Measurements from ENCODE around the gene DPEP1.

The DPEP1 gene

GRCh38 chr16:89645122-89645521, 31.7 kb downstream of the DPEP1 start:
- ChIA-PET POLR2A (no interaction called here), CTCF (no interaction called here)
- TF ChIP-seq FOXM1 (IDR thresholded peaks at IDR 0.05; ENCODE audit: borderline replicate concordance) (no peak), PKNOX1 (IDR thresholded peaks at IDR 0.05) (no peak)
- no peak for DNase-seq (ENCODE audit: extremely low spot score)

- CTCF ChIA-PET = no interaction called here
- no peak for DNase-seq (ENCODE audit: extremely low spot score)
- POLR2A ChIA-PET = interaction anchor here (0.9 kb wide), 1 partner anchor 11 kb away, joined by 3 read pairs; the partner anchor contains the start of genes CHMP1A and SPATA33
- no peak for TF ChIP-seq LEF1 (IDR thresholded peaks at IDR 0.05; ENCODE audit: borderline replicate concordance)
- TF ChIP-seq ARNT (IDR thresholded peaks at IDR 0.05) = no peak
- TF ChIP-seq SP1 (IDR thresholded peaks at IDR 0.05) = no peak
- no peak for TF ChIP-seq BHLHE40 (IDR thresholded peaks at IDR 0.05; ENCODE audit: borderline replicate concordance)
- TF ChIP-seq FOXK2 (IDR thresholded peaks at IDR 0.05) = no peak
Measured at GRCh38 chr16:89646270-89646669, 32.8 kb downstream of the DPEP1 start.

DNA sequence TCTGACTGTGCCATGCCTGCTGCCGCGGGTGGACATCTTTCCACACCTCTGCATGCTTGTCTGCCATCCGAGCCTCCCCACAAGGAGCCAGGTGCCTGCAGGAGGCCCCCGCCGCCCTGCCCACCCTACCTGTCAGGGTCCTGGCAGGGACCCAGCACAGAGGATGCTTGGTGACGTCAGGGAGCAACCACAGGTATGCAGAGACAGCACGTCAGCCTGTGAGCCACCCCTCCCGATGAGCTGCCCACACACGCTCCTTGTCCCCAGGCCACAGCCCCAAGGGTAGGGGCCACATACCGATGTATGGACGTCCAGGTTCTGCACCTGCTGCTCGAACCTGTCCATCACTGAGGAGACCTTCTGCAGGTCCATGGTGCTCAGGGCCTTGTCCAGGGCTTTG, 33.5 kb downstream of the DPEP1 start:
- TF ChIP-seq CTBP1 (IDR thresholded peaks at IDR 0.05; ENCODE audit: borderline replicate concordance) = no peak
- TF ChIP-seq TARDBP (IDR thresholded peaks at IDR 0.05) = no peak
- ChIA-PET CTCF (no interaction called here), POLR2A (no interaction called here)
- no peak for DNase-seq (ENCODE audit: extremely low spot score)

- ChIA-PET CTCF (interaction anchor here (0.6 kb wide), 1 partner anchor 410 kb away, joined by 6 read pairs; no protein-coding TSS in a partner anchor), POLR2A (no interaction called here)
- TF ChIP-seq SP1 (IDR thresholded peaks at IDR 0.05) (no peak), HDGF (IDR thresholded peaks at IDR 0.05; ENCODE audit: borderline replicate concordance) (no peak), CTBP1 (IDR thresholded peaks at IDR 0.05; ENCODE audit: borderline replicate concordance) (no peak), NFRKB (IDR thresholded peaks at IDR 0.05) (no peak), FOXA1 (IDR thresholded peaks at IDR 0.05) (no peak), SUZ12 (IDR thresholded peaks at IDR 0.05) (no peak)
- DNase-seq (ENCODE audit: extremely low spot score) = no peak
Measured at GRCh38 chr16:89651584-89651983, 38.1 kb downstream of the DPEP1 start.

- POLR2A ChIA-PET = no interaction called here
- CTCF ChIA-PET = interaction anchor here (0.6 kb wide), 1 partner anchor 35 kb away, joined by 3 read pairs; no protein-coding TSS in a partner anchor
- no peak for DNase-seq (ENCODE audit: extremely low spot score)
- no peak for TF ChIP-seq L3MBTL2 (conservative IDR thresholded peaks at IDR 0.05)
- no peak for TF ChIP-seq ARNT (IDR thresholded peaks at IDR 0.05)
- no peak for TF ChIP-seq CTBP1 (IDR thresholded peaks at IDR 0.05; ENCODE audit: borderline replicate concordance)
- no peak for TF ChIP-seq PKNOX1 (IDR thresholded peaks at IDR 0.05)
- TF ChIP-seq HDGF (IDR thresholded peaks at IDR 0.05; ENCODE audit: borderline replicate concordance) = no peak
- no peak for TF ChIP-seq FOXM1 (IDR thresholded peaks at IDR 0.05; ENCODE audit: borderline replicate concordance)
Measured at GRCh38 chr16:89653656-89654295, 40.3 kb downstream of the DPEP1 start.

DNA sequence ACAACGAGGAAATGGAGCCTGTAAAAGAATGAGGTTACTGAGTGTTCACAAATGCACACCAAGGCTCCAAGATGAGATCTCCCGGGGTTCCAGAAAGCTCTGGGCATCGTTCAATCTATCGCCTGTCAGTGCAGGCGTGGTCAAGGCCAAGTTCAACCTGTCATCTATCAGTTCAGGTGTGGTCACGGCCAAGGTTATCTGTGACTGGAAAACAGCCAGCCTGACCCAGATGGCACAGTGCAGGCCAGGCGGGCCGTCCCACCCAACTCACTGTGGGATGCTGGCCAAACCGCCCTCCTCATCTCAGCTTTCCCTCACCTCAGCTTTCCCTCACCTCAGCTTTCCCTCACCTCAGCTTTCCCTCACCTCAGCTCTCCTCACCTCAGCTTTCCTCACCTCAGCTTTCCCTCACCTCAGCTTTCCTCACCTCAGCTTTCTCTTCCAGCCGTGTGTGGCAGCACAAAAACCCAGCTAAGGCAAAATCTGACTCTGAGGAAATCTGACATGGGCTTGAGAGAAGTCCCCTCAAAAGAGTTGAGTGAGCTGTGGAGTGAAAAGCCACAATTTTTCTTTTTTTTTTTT, 41.7 kb downstream of the DPEP1 start:
- ChIA-PET POLR2A (interaction anchor here (1.3 kb wide), 1 partner anchor 41 kb away, joined by 3 read pairs; no protein-coding TSS in a partner anchor), CTCF (no interaction called here)
- DNase-seq (ENCODE audit: extremely low spot score) = no peak
- TF ChIP-seq SUZ12 (IDR thresholded peaks at IDR 0.05) (no peak), CTBP1 (IDR thresholded peaks at IDR 0.05; ENCODE audit: borderline replicate concordance) (no peak), FOXK2 (IDR thresholded peaks at IDR 0.05) (no peak), NFRKB (IDR thresholded peaks at IDR 0.05) (no peak), BHLHE40 (IDR thresholded peaks at IDR 0.05; ENCODE audit: borderline replicate concordance) (no peak), TARDBP (IDR thresholded peaks at IDR 0.05) (no peak), L3MBTL2 (conservative IDR thresholded peaks at IDR 0.05) (no peak), HDGF (IDR thresholded peaks at IDR 0.05; ENCODE audit: borderline replicate concordance) (no peak), LEF1 (IDR thresholded peaks at IDR 0.05; ENCODE audit: borderline replicate concordance) (no peak)

DNA sequence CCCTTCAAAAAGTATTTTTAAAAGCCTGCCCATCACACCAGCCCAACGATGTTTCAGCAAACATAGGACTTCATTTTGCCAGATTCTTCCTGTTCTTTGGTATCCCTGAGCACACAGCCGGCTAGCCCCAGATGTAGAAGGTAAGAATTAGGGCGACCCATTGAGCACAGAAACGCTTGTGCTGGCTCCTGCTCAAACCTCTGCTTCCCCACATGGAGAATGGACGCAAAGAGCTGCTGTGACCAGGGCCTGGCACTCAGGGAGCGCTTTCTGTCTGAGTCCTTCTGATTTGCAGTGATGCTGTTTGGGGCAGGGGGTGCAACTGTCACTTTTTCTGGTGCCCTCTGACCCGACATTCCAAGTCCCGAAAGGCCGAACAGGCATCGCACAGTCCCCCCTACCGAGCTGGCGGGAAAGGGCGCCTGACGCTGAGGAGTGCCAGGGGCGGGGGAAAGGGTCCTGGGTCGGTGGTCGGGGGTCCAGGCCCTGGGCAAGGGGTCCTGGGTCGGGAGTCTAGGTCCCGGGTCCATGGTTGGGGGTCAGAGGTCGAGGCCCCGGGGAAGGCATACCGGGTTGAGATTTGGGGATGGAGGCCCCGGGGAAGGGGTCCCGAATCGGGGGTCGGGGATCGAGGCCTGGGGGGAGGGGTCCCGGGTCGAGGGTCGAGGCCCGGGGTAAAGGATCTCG, 43.1 kb downstream of the DPEP1 start:
- TF ChIP-seq ZNF384 (IDR thresholded peaks at IDR 0.05) = no peak
- no peak for TF ChIP-seq SP1 (IDR thresholded peaks at IDR 0.05)
- TF ChIP-seq PKNOX1 (IDR thresholded peaks at IDR 0.05) = no peak
- TF ChIP-seq BHLHE40 (IDR thresholded peaks at IDR 0.05; ENCODE audit: borderline replicate concordance) = no peak
- TF ChIP-seq ARNT (IDR thresholded peaks at IDR 0.05) = no peak
- TF ChIP-seq LEF1 (IDR thresholded peaks at IDR 0.05; ENCODE audit: borderline replicate concordance) = no peak
- TF ChIP-seq NFRKB (IDR thresholded peaks at IDR 0.05) = no peak
- no peak for TF ChIP-seq FOXK2 (IDR thresholded peaks at IDR 0.05)
- TF ChIP-seq FOXM1 (IDR thresholded peaks at IDR 0.05; ENCODE audit: borderline replicate concordance) = no peak
- no peak for TF ChIP-seq TARDBP (IDR thresholded peaks at IDR 0.05)
- no peak for TF ChIP-seq CTBP1 (IDR thresholded peaks at IDR 0.05; ENCODE audit: borderline replicate concordance)
- TF ChIP-seq SUZ12 (IDR thresholded peaks at IDR 0.05) = no peak
- no peak for TF ChIP-seq FOXA1 (IDR thresholded peaks at IDR 0.05)
- no peak for TF ChIP-seq HDGF (IDR thresholded peaks at IDR 0.05; ENCODE audit: borderline replicate concordance)
- no peak for TF ChIP-seq ELF4 (IDR thresholded peaks at IDR 0.05)
- no peak for TF ChIP-seq L3MBTL2 (conservative IDR thresholded peaks at IDR 0.05)
- ChIA-PET POLR2A (interaction anchor here (0.6 kb wide), 1 partner anchor 30 kb away, joined by 3 read pairs; the partner anchor contains the start of gene CDK10), CTCF (no interaction called here)
- no peak for DNase-seq (ENCODE audit: extremely low spot score)
